HepG2 (cell line): Measurements from ENCODE around the gene COMP. TPM values are rescaled to one million over a fixed set of nuclear protein-coding genes. Genes with fewer than 3 reads are reported as not detected.

Experiments used
- ATAD3A ChIP-seq: sonication (generic); formaldehyde crosslinking; IDR thresholded peaks from 2 replicates; pipeline ENCODE4 v1.4.0; 2020; ENCODE audit warnings: missing genetic modification reagents
- BRCA1 ChIP-seq: sonication (generic); formaldehyde crosslinking; IDR thresholded peaks from 2 replicates; pipeline ENCODE4 v1.4.0; 2020; ENCODE audit warnings: missing genetic modification reagents
- FUBP1 ChIP-seq: sonication (generic); formaldehyde crosslinking; IDR thresholded peaks from 2 replicates; pipeline ENCODE4 v1.5.1; 2020; ENCODE audit warnings: missing genetic modification reagents, mild to moderate bottlenecking, borderline replicate concordance
- GABPB1 ChIP-seq: IDR thresholded peaks from 2 replicates; pipeline ENCODE4 v1.6.1; 2016; ENCODE audit warnings: mild to moderate bottlenecking, missing genetic modification reagents, moderate library complexity, missing compliant biosample characterization
- KIAA2018 ChIP-seq: sonication (generic); formaldehyde crosslinking; IDR thresholded peaks from 2 replicates; pipeline ENCODE4 v1.5.0; 2020; ENCODE audit warnings: mild to moderate bottlenecking, missing genetic modification reagents, borderline replicate concordance
- MYPOP ChIP-seq: sonication (generic); formaldehyde crosslinking; IDR thresholded peaks from 2 replicates; pipeline ENCODE4 v1.8.1; 2023; ENCODE audit warnings: mild to moderate bottlenecking, moderate library complexity, missing genetic modification reagents
- PAF1 ChIP-seq: IDR thresholded peaks from 2 replicates; pipeline ENCODE4 v1.6.1; 2016; ENCODE audit warnings: missing genetic modification reagents, missing compliant biosample characterization
- RNF219 ChIP-seq: sonication (generic); formaldehyde crosslinking; IDR thresholded peaks from 2 replicates; pipeline ENCODE4 v1.5.0; 2020; ENCODE audit warnings: mild to moderate bottlenecking, missing genetic modification reagents
- TSC22D2 ChIP-seq: sonication (generic); formaldehyde crosslinking; IDR thresholded peaks from 2 replicates; pipeline ENCODE4 v1.5.1; 2020; ENCODE audit warnings: missing genetic modification reagents, mild to moderate bottlenecking, borderline replicate concordance
- ZBTB44 ChIP-seq: sonication (generic); formaldehyde crosslinking; IDR thresholded peaks from 2 replicates; pipeline ENCODE4 v1.4.0; 2020; ENCODE audit warnings: missing genetic modification reagents
- ZNF564 ChIP-seq: sonication (generic); formaldehyde crosslinking; IDR thresholded peaks from 2 replicates; pipeline ENCODE4 v1.8.1; 2023; ENCODE audit warnings: mild to moderate bottlenecking, missing genetic modification reagents
- polyA plus RNA-seq, 8 experiments: library from polyadenylated mRNA; depleted of rRNA in 3 of 8; stranded (reverse) in 7 of 8; unstranded in 1 of 8; fragments of >200 nt; fragmentation: Illumina TruSeq in 4 of 8; extraction: Trizol in 4 of 8; gene quantifications; 2 replicates each; pipeline versions ENCODE4 v1.2.1 to v1.2.3, GENCODE V29; 2011 to 2016; ENCODE audit warnings: low read depth in 4 of 8, missing spikeins in 1 of 8, mixed read lengths in 1 of 8; ENCODE audit not compliant: insufficient read depth in 1 of 8
- total RNA-seq, 5 experiments: library from RNA; depleted of rRNA; stranded (reverse); fragments of >200 nt; fragmentation: Illumina TruSeq; extraction: Trizol; gene quantifications; 2 replicates each; pipeline ENCODE4 v1.2.3, GENCODE V29; 2016; ENCODE audit warnings: low read depth in 1 of 5

COMP gene
- total and polyA plus RNA-seq, 2 of the 13 experiments (the other 11 are each of a cell fraction or from before 2014, with no cell fraction given), result 0.04 to 0.13 TPM

GRCh38 chr19:18839465-18840287 lies 48.6 kb upstream of the COMP start (continued):
- TF ChIP-seq RNF219 (CRISPR knock-in tag), result no peak
- TF ChIP-seq MYPOP (CRISPR knock-in tag), result no peak; the same call in 1 of the 2 replicates
- TF ChIP-seq KIAA2018 (CRISPR knock-in tag), result no peak
- no peak for TF ChIP-seq FUBP1 (CRISPR knock-in tag)
- no peak for TF ChIP-seq ZBTB44
- TF ChIP-seq TSC22D2 (CRISPR knock-in tag), result peak; percentile 54; the same call in 1 of the 2 replicates
- peak; percentile 60 for TF ChIP-seq GABPB1 (CRISPR knock-in tag)
- TF ChIP-seq ATAD3A, result no peak
- no peak; the same call in 1 of the 2 replicates for TF ChIP-seq ZNF564 (CRISPR knock-in tag)
- no peak for TF ChIP-seq PAF1 (CRISPR knock-in tag)
- no peak for TF ChIP-seq BRCA1
